SK-N-MC (cell line): ENCODE data around the gene FAM234A.

Experiments used
- EZH2 ChIP-seq: fragments of 200-600 bp; sonication (generic); IDR thresholded peaks from one replicate; pipeline ENCODE4 v1.6.1; 2017; ENCODE audit warnings: antibody characterized with exemption
- FOXP2 ChIP-seq: optimal IDR thresholded peaks from 2 replicates; pipeline ENCODE3; 2011; ENCODE audit warnings: mild to moderate bottlenecking, moderate library complexity; ENCODE audit not compliant: insufficient read depth; ENCODE audit errors: extremely low read length, control extremely low read depth
- POLR2AphosphoS5 ChIP-seq: IDR thresholded peaks from 2 replicates; pipeline ENCODE4 v1.6.1; 2012; ENCODE audit warnings: mild to moderate bottlenecking, low read depth, low read length, borderline replicate concordance

- TF ChIP-seq EZH2 (no peak), POLR2AphosphoS5 (no peak), FOXP2 (no peak)
Measured at GRCh38 chr16:265711-266110, 31.1 kb downstream of the FAM234A start.
